ENCODE results near the gene NINJ1. TPM values are rescaled to one million over a fixed set of nuclear protein-coding genes. Genes with fewer than 3 reads are reported as not detected.
A peak's percentile ranks its signal among the peaks of the same experiment; 100 is the strongest.

NINJ1 gene
- total and polyA plus RNA-seq, 2 of the 13 experiments (the other 11 are each of a cell fraction or from before 2014, with no cell fraction given): 81.2 to 92.1 TPM

DNA sequence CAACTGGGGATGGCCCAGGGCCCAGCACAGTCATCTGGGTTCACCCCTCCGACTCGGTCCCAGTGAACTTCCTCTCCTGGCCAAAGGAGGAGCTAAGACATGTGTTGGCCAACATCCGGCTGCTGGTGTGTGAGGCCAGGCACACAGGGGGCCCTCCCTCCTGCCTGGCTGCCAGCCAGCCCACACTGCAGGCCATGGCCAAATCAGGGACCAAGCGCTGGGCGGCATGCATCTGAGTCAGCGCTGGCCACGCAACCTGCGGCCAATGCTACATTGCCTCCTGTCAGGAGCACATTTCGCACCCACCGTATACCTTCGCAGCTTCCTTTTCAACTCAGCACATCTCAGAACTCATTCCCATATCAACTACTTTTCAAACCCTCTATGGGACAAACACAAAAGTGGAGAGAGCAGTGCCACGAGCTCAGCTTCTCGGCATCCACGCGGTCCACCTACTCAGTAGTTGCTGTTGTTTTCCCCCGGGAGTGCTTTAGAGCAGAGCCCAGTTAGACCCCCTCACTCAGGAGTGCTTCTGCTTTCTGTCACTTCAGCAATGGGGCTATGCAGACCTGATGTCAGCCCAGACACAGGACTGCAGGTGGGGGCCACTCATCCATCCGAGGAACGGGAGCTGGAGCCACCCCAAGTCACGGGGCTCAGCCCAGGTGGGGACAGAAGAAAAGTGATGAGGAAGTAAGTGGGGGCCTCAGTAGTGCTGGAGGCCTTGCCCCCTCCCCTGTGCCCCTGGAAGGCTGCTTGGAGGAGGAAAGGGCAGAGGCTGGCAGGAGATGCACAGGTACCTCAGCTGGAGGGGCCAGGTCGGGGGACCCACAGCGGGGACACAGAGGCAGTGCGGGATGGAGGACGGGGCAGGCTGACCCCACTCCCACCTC lies 13.9 kb downstream of the NINJ1 start (continued):
- TF ChIP-seq, protein P1, sequence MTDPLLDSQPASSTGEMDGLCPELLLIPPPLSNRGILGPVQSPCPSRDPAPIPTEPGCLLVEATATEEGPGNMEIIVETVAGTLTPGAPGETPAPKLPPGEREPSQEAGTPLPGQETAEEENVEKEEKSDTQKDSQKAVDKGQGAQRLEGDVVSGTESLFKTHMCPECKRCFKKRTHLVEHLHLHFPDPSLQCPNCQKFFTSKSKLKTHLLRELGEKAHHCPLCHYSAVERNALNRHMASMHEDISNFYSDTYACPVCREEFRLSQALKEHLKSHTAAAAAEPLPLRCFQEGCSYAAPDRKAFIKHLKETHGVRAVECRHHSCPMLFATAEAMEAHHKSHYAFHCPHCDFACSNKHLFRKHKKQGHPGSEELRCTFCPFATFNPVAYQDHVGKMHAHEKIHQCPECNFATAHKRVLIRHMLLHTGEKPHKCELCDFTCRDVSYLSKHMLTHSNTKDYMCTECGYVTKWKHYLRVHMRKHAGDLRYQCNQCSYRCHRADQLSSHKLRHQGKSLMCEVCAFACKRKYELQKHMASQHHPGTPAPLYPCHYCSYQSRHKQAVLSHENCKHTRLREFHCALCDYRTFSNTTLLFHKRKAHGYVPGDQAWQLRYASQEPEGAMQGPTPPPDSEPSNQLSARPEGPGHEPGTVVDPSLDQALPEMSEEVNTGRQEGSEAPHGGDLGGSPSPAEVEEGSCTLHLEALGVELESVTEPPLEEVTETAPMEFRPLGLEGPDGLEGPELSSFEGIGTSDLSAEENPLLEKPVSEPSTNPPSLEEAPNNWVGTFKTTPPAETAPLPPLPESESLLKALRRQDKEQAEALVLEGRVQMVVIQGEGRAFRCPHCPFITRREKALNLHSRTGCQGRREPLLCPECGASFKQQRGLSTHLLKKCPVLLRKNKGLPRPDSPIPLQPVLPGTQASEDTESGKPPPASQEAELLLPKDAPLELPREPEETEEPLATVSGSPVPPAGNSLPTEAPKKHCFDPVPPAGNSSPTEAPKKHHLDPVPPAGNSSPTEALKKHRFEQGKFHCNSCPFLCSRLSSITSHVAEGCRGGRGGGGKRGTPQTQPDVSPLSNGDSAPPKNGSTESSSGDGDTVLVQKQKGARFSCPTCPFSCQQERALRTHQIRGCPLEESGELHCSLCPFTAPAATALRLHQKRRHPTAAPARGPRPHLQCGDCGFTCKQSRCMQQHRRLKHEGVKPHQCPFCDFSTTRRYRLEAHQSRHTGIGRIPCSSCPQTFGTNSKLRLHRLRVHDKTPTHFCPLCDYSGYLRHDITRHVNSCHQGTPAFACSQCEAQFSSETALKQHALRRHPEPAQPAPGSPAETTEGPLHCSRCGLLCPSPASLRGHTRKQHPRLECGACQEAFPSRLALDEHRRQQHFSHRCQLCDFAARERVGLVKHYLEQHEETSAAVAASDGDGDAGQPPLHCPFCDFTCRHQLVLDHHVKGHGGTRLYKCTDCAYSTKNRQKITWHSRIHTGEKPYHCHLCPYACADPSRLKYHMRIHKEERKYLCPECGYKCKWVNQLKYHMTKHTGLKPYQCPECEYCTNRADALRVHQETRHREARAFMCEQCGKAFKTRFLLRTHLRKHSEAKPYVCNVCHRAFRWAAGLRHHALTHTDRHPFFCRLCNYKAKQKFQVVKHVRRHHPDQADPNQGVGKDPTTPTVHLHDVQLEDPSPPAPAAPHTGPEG (CRISPR knock-in tag; IDR thresholded peaks at IDR 0.05): peak; percentile 64; the same call in 1 of the 2 replicates
- TF ChIP-seq ZBTB7B (CRISPR knock-in tag; IDR thresholded peaks at IDR 0.05) (peak; percentile 75; the same call in 1 of the 2 replicates), RFX1 (IDR thresholded peaks at IDR 0.05) (no peak), ZNF674 (CRISPR knock-in tag; IDR thresholded peaks at IDR 0.05; ENCODE audit: low read depth) (peak; percentile 73; the same call in 1 of the 2 replicates), ZNF296 (CRISPR knock-in tag; conservative IDR thresholded peaks at IDR 0.05) (peak; percentile 87), ZNF17 (CRISPR knock-in tag; IDR thresholded peaks at IDR 0.05) (no peak), POGZ (CRISPR knock-in tag; IDR thresholded peaks at IDR 0.05) (peak; percentile 82), THAP11 (CRISPR knock-in tag; IDR thresholded peaks at IDR 0.05) (peak; percentile 82), SKI (IDR thresholded peaks at IDR 0.05; ENCODE audit: partially characterized antibody) (peak; percentile 28), TRIM24 (CRISPR knock-in tag; IDR thresholded peaks at IDR 0.05) (no peak; the same call in 1 of the 2 replicates), CEBPG (CRISPR knock-in tag; IDR thresholded peaks at IDR 0.05) (peak; percentile 96), ETV6 (CRISPR knock-in tag; conservative IDR thresholded peaks at IDR 0.05) (no peak)
- TF ChIP-seq, protein P2, sequence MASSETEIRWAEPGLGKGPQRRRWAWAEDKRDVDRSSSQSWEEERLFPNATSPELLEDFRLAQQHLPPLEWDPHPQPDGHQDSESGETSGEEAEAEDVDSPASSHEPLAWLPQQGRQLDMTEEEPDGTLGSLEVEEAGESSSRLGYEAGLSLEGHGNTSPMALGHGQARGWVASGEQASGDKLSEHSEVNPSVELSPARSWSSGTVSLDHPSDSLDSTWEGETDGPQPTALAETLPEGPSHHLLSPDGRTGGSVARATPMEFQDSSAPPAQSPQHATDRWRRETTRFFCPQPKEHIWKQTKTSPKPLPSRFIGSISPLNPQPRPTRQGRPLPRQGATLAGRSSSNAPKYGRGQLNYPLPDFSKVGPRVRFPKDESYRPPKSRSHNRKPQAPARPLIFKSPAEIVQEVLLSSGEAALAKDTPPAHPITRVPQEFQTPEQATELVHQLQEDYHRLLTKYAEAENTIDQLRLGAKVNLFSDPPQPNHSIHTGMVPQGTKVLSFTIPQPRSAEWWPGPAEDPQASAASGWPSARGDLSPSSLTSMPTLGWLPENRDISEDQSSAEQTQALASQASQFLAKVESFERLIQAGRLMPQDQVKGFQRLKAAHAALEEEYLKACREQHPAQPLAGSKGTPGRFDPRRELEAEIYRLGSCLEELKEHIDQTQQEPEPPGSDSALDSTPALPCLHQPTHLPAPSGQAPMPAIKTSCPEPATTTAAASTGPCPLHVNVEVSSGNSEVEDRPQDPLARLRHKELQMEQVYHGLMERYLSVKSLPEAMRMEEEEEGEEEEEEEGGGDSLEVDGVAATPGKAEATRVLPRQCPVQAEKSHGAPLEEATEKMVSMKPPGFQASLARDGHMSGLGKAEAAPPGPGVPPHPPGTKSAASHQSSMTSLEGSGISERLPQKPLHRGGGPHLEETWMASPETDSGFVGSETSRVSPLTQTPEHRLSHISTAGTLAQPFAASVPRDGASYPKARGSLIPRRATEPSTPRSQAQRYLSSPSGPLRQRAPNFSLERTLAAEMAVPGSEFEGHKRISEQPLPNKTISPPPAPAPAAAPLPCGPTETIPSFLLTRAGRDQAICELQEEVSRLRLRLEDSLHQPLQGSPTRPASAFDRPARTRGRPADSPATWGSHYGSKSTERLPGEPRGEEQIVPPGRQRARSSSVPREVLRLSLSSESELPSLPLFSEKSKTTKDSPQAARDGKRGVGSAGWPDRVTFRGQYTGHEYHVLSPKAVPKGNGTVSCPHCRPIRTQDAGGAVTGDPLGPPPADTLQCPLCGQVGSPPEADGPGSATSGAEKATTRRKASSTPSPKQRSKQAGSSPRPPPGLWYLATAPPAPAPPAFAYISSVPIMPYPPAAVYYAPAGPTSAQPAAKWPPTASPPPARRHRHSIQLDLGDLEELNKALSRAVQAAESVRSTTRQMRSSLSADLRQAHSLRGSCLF (CRISPR knock-in tag; IDR thresholded peaks at IDR 0.05; ENCODE audit: borderline replicate concordance): no peak
- TF ChIP-seq, protein P3, sequence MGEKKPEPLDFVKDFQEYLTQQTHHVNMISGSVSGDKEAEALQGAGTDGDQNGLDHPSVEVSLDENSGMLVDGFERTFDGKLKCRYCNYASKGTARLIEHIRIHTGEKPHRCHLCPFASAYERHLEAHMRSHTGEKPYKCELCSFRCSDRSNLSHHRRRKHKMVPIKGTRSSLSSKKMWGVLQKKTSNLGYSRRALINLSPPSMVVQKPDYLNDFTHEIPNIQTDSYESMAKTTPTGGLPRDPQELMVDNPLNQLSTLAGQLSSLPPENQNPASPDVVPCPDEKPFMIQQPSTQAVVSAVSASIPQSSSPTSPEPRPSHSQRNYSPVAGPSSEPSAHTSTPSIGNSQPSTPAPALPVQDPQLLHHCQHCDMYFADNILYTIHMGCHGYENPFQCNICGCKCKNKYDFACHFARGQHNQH (CRISPR knock-in tag; IDR thresholded peaks at IDR 0.05): peak; percentile 96
- TF ChIP-seq, protein P4, sequence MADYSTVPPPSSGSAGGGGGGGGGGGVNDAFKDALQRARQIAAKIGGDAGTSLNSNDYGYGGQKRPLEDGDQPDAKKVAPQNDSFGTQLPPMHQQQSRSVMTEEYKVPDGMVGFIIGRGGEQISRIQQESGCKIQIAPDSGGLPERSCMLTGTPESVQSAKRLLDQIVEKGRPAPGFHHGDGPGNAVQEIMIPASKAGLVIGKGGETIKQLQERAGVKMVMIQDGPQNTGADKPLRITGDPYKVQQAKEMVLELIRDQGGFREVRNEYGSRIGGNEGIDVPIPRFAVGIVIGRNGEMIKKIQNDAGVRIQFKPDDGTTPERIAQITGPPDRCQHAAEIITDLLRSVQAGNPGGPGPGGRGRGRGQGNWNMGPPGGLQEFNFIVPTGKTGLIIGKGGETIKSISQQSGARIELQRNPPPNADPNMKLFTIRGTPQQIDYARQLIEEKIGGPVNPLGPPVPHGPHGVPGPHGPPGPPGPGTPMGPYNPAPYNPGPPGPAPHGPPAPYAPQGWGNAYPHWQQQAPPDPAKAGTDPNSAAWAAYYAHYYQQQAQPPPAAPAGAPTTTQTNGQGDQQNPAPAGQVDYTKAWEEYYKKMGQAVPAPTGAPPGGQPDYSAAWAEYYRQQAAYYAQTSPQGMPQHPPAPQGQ (CRISPR knock-in tag; IDR thresholded peaks at IDR 0.05; ENCODE audit: borderline replicate concordance): peak; percentile 95; the same call in 1 of the 2 replicates
